ENCODE data around the gene RBFOX2.
"Not testable (repeated sequence)": the region's sequence is repeated elsewhere in the genome, so short reads cannot be mapped to it uniquely, and the experiment has no call there.

RBFOX2 gene

GRCh38 chr22:35739076-35739930 is 289.3 kb downstream of the RBFOX2 start:
- no peak for DNase-seq (ENCODE audit: low read depth in 2 of 2)

GRCh38 chr22:35737886-35738285 is 290.7 kb downstream of the RBFOX2 start:
- not testable (repeated sequence) for DNase-seq (ENCODE audit: low read depth in 2 of 2)

- no peak for DNase-seq (ENCODE audit: low read depth in 2 of 2)
Observed at GRCh38 chr22:35736701-35737100, 291.9 kb downstream of the RBFOX2 start.

- DNase-seq (ENCODE audit: low read depth in 2 of 2): no peak
Observed at GRCh38 chr22:35736166-35736565, 292.5 kb downstream of the RBFOX2 start.

- DNase-seq (ENCODE audit: low read depth in 2 of 2): no peak
Observed at GRCh38 chr22:35735542-35735941, 293.1 kb downstream of the RBFOX2 start.

- DNase-seq (ENCODE audit: low read depth in 2 of 2): no peak
Observed at GRCh38 chr22:35734517-35734827, 294.2 kb downstream of the RBFOX2 start.

- DNase-seq (ENCODE audit: low read depth in 2 of 2): no peak
Observed at GRCh38 chr22:35733791-35734516, 294.7 kb downstream of the RBFOX2 start.

GRCh38 chr22:35733036-35733435 is 295.6 kb downstream of the RBFOX2 start:
- DNase-seq (ENCODE audit: low read depth in 2 of 2): no peak

- no peak for DNase-seq (ENCODE audit: low read depth in 2 of 2)
Observed at GRCh38 chr22:35732116-35732515, 296.5 kb downstream of the RBFOX2 start.

- no peak for DNase-seq (ENCODE audit: low read depth in 2 of 2)
Observed at GRCh38 chr22:35731321-35731720, 297.3 kb downstream of the RBFOX2 start.

GRCh38 chr22:35729309-35729698 is 299.3 kb downstream of the RBFOX2 start:
- no peak for DNase-seq (ENCODE audit: low read depth in 2 of 2)

- no peak for DNase-seq (ENCODE audit: low read depth in 2 of 2)
Observed at GRCh38 chr22:35728639-35729308, 299.9 kb downstream of the RBFOX2 start.

- DNase-seq (ENCODE audit: low read depth in 2 of 2): no peak
Observed at GRCh38 chr22:35727436-35727835, 301.2 kb downstream of the RBFOX2 start.

- DNase-seq (ENCODE audit: low read depth in 2 of 2): no peak
Observed at GRCh38 chr22:35726933-35727332, 301.7 kb downstream of the RBFOX2 start.

- no peak for DNase-seq (ENCODE audit: low read depth in 2 of 2)
Observed at GRCh38 chr22:35726398-35726797, 302.2 kb downstream of the RBFOX2 start.

- DNase-seq (ENCODE audit: low read depth in 2 of 2): no peak
Observed at GRCh38 chr22:35725521-35725920, 303.1 kb downstream of the RBFOX2 start.

GRCh38 chr22:35721960-35722359 is 306.7 kb downstream of the RBFOX2 start:
- DNase-seq (ENCODE audit: low read depth in 2 of 2): no peak

- no peak for DNase-seq (ENCODE audit: low read depth in 2 of 2)
Observed at GRCh38 chr22:35719212-35719875, 309.3 kb downstream of the RBFOX2 start.

- DNase-seq (ENCODE audit: low read depth in 2 of 2): no peak
Observed at GRCh38 chr22:35717572-35717971, 311.1 kb downstream of the RBFOX2 start, which contains the start of gene APOL5. APOL5 (plus strand) TSS chr22:35717872; CDS start chr22:35717872, 0 bp downstream.

- no peak for DNase-seq (ENCODE audit: low read depth in 2 of 2)
Observed at GRCh38 chr22:35712672-35713071, 316.0 kb downstream of the RBFOX2 start.

- DNase-seq (ENCODE audit: low read depth in 2 of 2): no peak
Observed at GRCh38 chr22:35711336-35711735, 317.3 kb downstream of the RBFOX2 start.

GRCh38 chr22:35708917-35709316 is 319.7 kb downstream of the RBFOX2 start:
- DNase-seq (ENCODE audit: low read depth in 2 of 2): no peak

Data from fibroblast of skin of left quadriceps (primary cell).